Measurements from ENCODE around the gene RBMS2. TPM values are rescaled to one million over a fixed set of nuclear protein-coding genes. Genes with fewer than 3 reads are reported as not detected.

The RBMS2 gene
- total RNA-seq, result 1 to 10 TPM; 8.3 to 9.0 TPM

DNA sequence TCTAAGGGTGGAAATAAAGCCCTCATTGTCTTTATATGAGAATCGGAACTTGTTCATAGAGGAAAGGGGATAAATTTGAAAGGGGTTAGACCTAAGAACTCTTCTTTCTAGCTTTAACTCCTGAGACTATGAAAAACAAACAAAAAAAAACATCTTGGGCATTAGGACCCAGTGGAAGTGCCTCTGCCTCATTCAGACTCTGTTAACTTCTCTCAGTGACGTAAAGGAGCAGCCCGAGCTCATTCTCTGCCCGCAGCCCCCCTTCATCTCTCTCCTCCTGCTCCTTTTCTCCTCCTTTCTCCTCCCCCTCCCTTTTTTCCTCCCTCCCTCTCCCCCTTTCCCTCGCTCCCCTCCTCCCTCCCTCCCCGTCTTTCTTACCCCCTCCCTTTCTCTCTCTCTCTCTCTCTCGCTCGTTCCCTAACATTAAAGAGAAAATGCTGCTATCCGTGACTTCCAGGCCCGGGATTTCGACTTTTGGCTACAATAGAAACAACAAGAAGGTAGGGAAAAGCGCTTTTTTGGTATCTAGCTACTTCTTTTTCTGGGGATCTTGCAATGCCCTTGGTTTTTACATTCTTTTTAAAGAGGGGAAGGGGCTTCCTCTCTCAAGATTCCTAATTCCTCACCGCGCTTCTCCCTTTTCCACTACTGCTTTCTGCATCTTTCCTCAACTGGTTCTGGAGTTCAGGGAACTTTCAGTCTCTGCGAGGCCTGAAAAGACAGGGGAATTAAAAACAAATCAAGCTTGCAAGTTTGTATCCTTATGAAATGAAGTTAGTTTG, at the start of gene RBMS2:
Gene RBMS2 (plus strand): TSS at position 231 of the 782 bp plus-strand sequence. CDS start 204 bp downstream, at position 435.

GRCh38 chr12:56488041-56488955, 33.3 kb upstream of the RBMS2 start, which contains the start of gene GLS2:
Gene GLS2, minus strand, starts transcription at chr12:56488161. Its CDS starts 43 bp downstream, at chr12:56488118.

DNA sequence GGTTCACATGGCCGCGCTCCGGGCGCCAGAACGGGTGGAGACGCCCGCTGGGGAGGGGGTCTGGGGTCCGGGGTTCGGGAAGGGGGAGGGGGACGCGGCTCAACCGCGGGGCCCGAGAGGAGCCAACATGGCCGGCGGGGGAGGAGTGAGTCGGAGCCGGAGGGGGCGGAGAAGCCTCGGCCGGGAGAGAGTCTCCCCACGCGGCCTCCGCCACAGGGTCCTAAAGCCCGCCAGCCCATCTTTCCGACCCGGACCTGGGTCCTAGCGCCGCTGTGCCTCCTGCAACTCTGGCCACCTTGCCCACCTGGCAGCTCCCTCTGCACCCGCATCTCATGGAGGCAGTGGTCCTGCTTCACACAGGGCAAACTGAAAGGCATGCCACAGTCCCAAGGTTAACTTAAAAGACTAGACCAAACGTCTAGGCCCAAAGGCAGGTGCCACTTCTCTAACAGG, 108.6 kb downstream of the RBMS2 start, which contains the start of gene BAZ2A:
Gene BAZ2A (minus strand): TSS at position 147 of the 453 bp plus-strand sequence. CDS start 12,796 bp downstream, outside the sequence.

Small RNAs within 50 kb of the gene (small RNA-seq; reads per million reads assigned to genes)
- gene RNU6-343P, result 0 to 0.06 reads per million in 2 donors
- 5,357 to 5,558 reads per million in 2 donors for gene SNORD59A

Other genes with a start within 250 kb of the RBMS2 start
- 100 to 1,000 TPM; 141 to 198 TPM for gene CS, start 221.5 kb upstream of the RBMS2 start, total RNA-seq
- gene CNPY2, start 205.8 kb upstream of the RBMS2 start, total RNA-seq, result 100 to 1,000 TPM; 172 to 220 TPM
- 10 to 100 TPM; 16.3 to 36.1 TPM for gene PAN2, start 187.8 kb upstream of the RBMS2 start, total RNA-seq
- gene IL23A, start 182.9 kb upstream of the RBMS2 start, total RNA-seq, result under 1 TPM in 1 of 2 donors, not detected in 1; 0.33 TPM
- gene STAT2, start 161.7 kb upstream of the RBMS2 start, total RNA-seq, result 100 to 1,000 TPM; 712 to 885 TPM
- gene APOF, start 159.0 kb upstream of the RBMS2 start, total RNA-seq, result not detected
- 10 to 100 TPM in 1 of 2 donors, 1 to 10 TPM in 1; 8.9 to 16.7 TPM for gene TIMELESS, start 72.4 kb upstream of the RBMS2 start, total RNA-seq
- not detected for gene MIP, start 67.2 kb upstream of the RBMS2 start, total RNA-seq
- 1 to 10 TPM; 2.4 to 3.0 TPM for gene SPRYD4, start 53.2 kb upstream of the RBMS2 start, total RNA-seq
- gene GLS2, start 33.7 kb upstream of the RBMS2 start, total RNA-seq, result not detected
- 10 to 100 TPM; 52.0 to 56.3 TPM for gene BAZ2A, start 108.5 kb downstream of the RBMS2 start, total RNA-seq
- 100 to 1,000 TPM; 532 to 644 TPM for gene ATP5F1B, start 124.2 kb downstream of the RBMS2 start, total RNA-seq
- 100 to 1,000 TPM in 1 of 2 donors, 10 to 100 TPM in 1; 42.3 to 108 TPM for gene PTGES3, start 166.5 kb downstream of the RBMS2 start, total RNA-seq
- 100 to 1,000 TPM; 509 to 602 TPM for gene NACA, start 203.5 kb downstream of the RBMS2 start, total RNA-seq
- 10 to 100 TPM; 12.7 to 27.6 TPM for gene PRIM1, start 230.5 kb downstream of the RBMS2 start, total RNA-seq
- under 1 TPM; 0.67 to 0.69 TPM for gene HSD17B6, start 241.5 kb downstream of the RBMS2 start, total RNA-seq

All from melanocyte of skin (primary cell).